ENCODE data around the gene ANKRD9. TPM values are rescaled to one million over a fixed set of nuclear protein-coding genes. Genes with fewer than 3 reads are reported as not detected.
A peak's percentile ranks its signal among the peaks of the same experiment; 100 is the strongest.

ANKRD9 gene
- total and polyA plus RNA-seq, 12 donors = 2.6 to 105 (median 40.2) TPM

- peak overlapping the region in 2 of 5 donors; percentile 75 to 78 for H3K27ac ChIP-seq
- 80 to 100% (median 87%) methylated on average over 1 to 7 of the region's 7 CpGs for WGBS, 4 donors
Observed at GRCh38 chr14:102505000-102505619, 4.5 kb downstream of the ANKRD9 start.

GRCh38 chr14:102504328-102504999 lies 5.1 kb downstream of the ANKRD9 start:
- H3K27me3 ChIP-seq = no peaks in the 10 kb centered on the region
- 50 to 66% (median 62%) methylated on average over 9 to 18 of the region's 18 CpGs for WGBS, 4 donors
- no peaks in the 10 kb centered on the region for H3K9me3 ChIP-seq (replicated peaks in 1 of 3)
- H3K36me3 ChIP-seq (replicated peaks in 1 of 2) = peaks cover 0 to 4% of the 10 kb centered on the region in 2 donors
- peak in 5 of 7 donors; percentile 59 to 79 (median 70) for DNase-seq
- no peak for TF ChIP-seq CTCF (IDR thresholded peaks at IDR 0.05)
- TF ChIP-seq POLR2A (IDR thresholded peaks at IDR 0.05) = no peak
- intact Hi-C loops (cut with DNase I) = no loop called here
- H3K4me3 ChIP-seq = no peak overlapping the region
- H3K4me1 ChIP-seq (replicated peaks in 1 of 2) = peaks cover 12 to 26% of the 10 kb centered on the region in 2 donors
- H3K27ac ChIP-seq = peak overlapping the region in 4 of 5 donors; percentile 20 to 78 (median 52)

More at GRCh38 chr14:102505000-102505619, 4.5 kb downstream of the ANKRD9 start:
- DNase-seq = no peak
- Histone ChIP-seq H3K9me3 (replicated peaks in 1 of 3) (no peaks in the 10 kb centered on the region), H3K36me3 (replicated peaks in 1 of 2) (peaks cover 0 to 4% of the 10 kb centered on the region in 2 donors), H3K27me3 (no peaks in the 10 kb centered on the region), H3K4me1 (replicated peaks in 1 of 2) (peaks cover 12 to 27% of the 10 kb centered on the region in 2 donors), H3K4me3 (no peak overlapping the region)
- intact Hi-C loops (cut with DNase I) = no loop called here
- TF ChIP-seq CTCF (IDR thresholded peaks at IDR 0.05) (no peak), POLR2A (IDR thresholded peaks at IDR 0.05) (no peak)

- peaks cover 12 to 23% of the 10 kb centered on the region in 2 donors for H3K4me1 ChIP-seq (replicated peaks in 1 of 2)
- peak in 4 of 7 donors; percentile 55 to 59 (median 56) for DNase-seq
- 42 to 55% (median 47%) methylated on average over 11 to 12 of the region's 12 CpGs for WGBS, 4 donors
Observed at GRCh38 chr14:102503641-102504327, 5.8 kb downstream of the ANKRD9 start.

More at GRCh38 chr14:102503641-102504327, 5.8 kb downstream of the ANKRD9 start:
- Histone ChIP-seq H3K27ac (peak overlapping the region in 4 of 5 donors; percentile 20 to 78 (median 52)), H3K27me3 (no peaks in the 10 kb centered on the region), H3K36me3 (replicated peaks in 1 of 2) (peaks cover 0 to 9% of the 10 kb centered on the region in 2 donors), H3K9me3 (replicated peaks in 1 of 3) (no peaks in the 10 kb centered on the region), H3K4me3 (no peak overlapping the region)
- TF ChIP-seq CTCF (IDR thresholded peaks at IDR 0.05) (no peak), POLR2A (IDR thresholded peaks at IDR 0.05) (no peak)
- intact Hi-C loops (cut with DNase I) = no loop called here
